Measurements from ENCODE around the gene GPR25.

GRCh38 chr1:200861937-200862647 lies 10.7 kb upstream of the GPR25 start:
- TF ChIP-seq CTCF (IDR thresholded peaks at IDR 0.05 in 4 of 5, conservative IDR thresholded peaks at IDR 0.05 in 1 of 5) (no peak), POLR2A (IDR thresholded peaks at IDR 0.05) (no peak)

Data from gastrocnemius medialis (tissue), 4 donors.